H1 (cell line): ENCODE data around the gene MOCS1. TPM values are rescaled to one million over a fixed set of nuclear protein-coding genes. Genes with fewer than 3 reads are reported as not detected.

Experiments
- CTCF ChIA-PET: fragments of 300-600 bp; sonication (Branson Sonifier 250); formaldehyde crosslinking; loops from one replicate; lab custom pipeline; 2021; ENCODE audit not compliant: partially characterized antibody; lab: Charles Lee
- POLR2A ChIA-PET: fragments of 300-600 bp; sonication (Branson Sonifier 250); formaldehyde crosslinking; loops from one replicate; lab custom pipeline; 2021; ENCODE audit warnings: inconsistent platforms; ENCODE audit not compliant: partially characterized antibody; lab: Charles Lee
- DNase-seq, 2 experiments: peaks; one replicate each; pipeline versions ENCODE4 v3.0.0 to v3.0.0-alpha.2; 2010 to 2022; ENCODE audit warnings: low spot score in 2 of 2, low read depth in 1 of 2, mixed read lengths in 1 of 2
- FAIRE-seq: peaks from 2 replicates; lab custom pipeline; 2011; peaks lifted over from hg19 to GRCh38; lab: Jason Lieb, UNC
- H2AFZ ChIP-seq: 2 replicates; pipeline ENCODE4 v1.8.1; 2012; ENCODE audit warnings: low read length, inconsistent platforms
- H2AK5ac ChIP-seq: 2 replicates; pipeline ENCODE4 v1.6.1; 2013; ENCODE audit warnings: low read depth, low read length
- H2BK120ac ChIP-seq: replicated peaks from 2 replicates; pipeline ENCODE3; 2013; ENCODE audit warnings: low read depth, low read length, inconsistent platforms
- H2BK12ac ChIP-seq: 2 replicates; pipeline ENCODE4 v1.6.1; 2013; ENCODE audit warnings: low read depth, low read length
- H2BK15ac ChIP-seq: 2 replicates; pipeline ENCODE4 v1.6.1; 2013; ENCODE audit warnings: low read length
- H2BK20ac ChIP-seq: 2 replicates; pipeline ENCODE4 v1.6.1; 2013; ENCODE audit warnings: low read length
- H2BK5ac ChIP-seq: 2 replicates; pipeline ENCODE4 v1.6.1; 2013; ENCODE audit warnings: low read depth, low read length
- H3K14ac ChIP-seq: 2 replicates; pipeline ENCODE4 v1.6.1; 2013; ENCODE audit warnings: inconsistent platforms; ENCODE audit not compliant: insufficient read length
- H3K18ac ChIP-seq: 2 replicates; pipeline ENCODE4 v1.6.1; 2013; ENCODE audit warnings: low read length; ENCODE audit errors: extremely low read depth
- H3K23ac ChIP-seq: 2 replicates; pipeline ENCODE4 v1.6.1; 2013; ENCODE audit warnings: inconsistent platforms; ENCODE audit not compliant: insufficient read length
- H3K23me2 ChIP-seq: 2 replicates; pipeline ENCODE4 v1.6.1; 2013; ENCODE audit warnings: low read depth, low read length
- H3K27ac ChIP-seq: 2 replicates; pipeline ENCODE4 v1.6.1; 2011; ENCODE audit warnings: low read depth, low read length, inconsistent platforms
- H3K27me3 ChIP-seq, 4 experiments: replicated peaks in 1 of 4; 1 replicate in 1 of 4; 2 replicates in 3 of 4; pipeline versions ENCODE4 v1.6.1 to v1.8.1; 2011 to 2013; ENCODE audit warnings: low read length in 3 of 4, mild to moderate bottlenecking in 3 of 4, inconsistent platforms in 2 of 4, mixed read lengths in 2 of 4, moderate library complexity in 1 of 4; ENCODE audit not compliant: control insufficient read depth in 3 of 4, insufficient read depth in 3 of 4; ENCODE audit errors: extremely low read depth in 1 of 4
- H3K36me3 ChIP-seq, 4 experiments: 2 replicates each; pipeline versions ENCODE4 v1.6.1 to v1.8.1; 2011 to 2013; ENCODE audit warnings: mild to moderate bottlenecking in 4 of 4, low read length in 3 of 4, moderate library complexity in 2 of 4, control low read depth in 1 of 4, inconsistent platforms in 1 of 4; ENCODE audit not compliant: insufficient read depth in 4 of 4, control insufficient read depth in 2 of 4
- H3K4ac ChIP-seq: replicated peaks from 2 replicates; pipeline ENCODE3; 2013; ENCODE audit warnings: low read length, low read depth, mixed read lengths, inconsistent platforms; ENCODE audit not compliant: insufficient read length
- H3K4me1 ChIP-seq, 4 experiments: replicated peaks in 1 of 4; 1 replicate in 1 of 4; 2 replicates in 3 of 4; pipeline versions ENCODE4 v1.6.1 to v1.8.1; 2011 to 2013; ENCODE audit warnings: low read length in 3 of 4, inconsistent platforms in 2 of 4, mixed read lengths in 1 of 4; ENCODE audit not compliant: insufficient read depth in 4 of 4, control insufficient read depth in 3 of 4
- H3K4me2 ChIP-seq, 2 experiments: 2 replicates each; pipeline versions ENCODE4 v1.6.1 to v1.8.1; 2011 to 2013; ENCODE audit warnings: low read depth in 2 of 2, low read length in 2 of 2, control low read depth in 1 of 2, inconsistent platforms in 1 of 2, mild to moderate bottlenecking in 1 of 2; ENCODE audit not compliant: insufficient read depth in 1 of 2
- H3K4me3 ChIP-seq, 4 experiments: fragments of 200-600, 300-600 bp in 1 of 4; sonication (generic), shearing (Covaris generic), sonication (Bioruptor Twin) in 1 of 4; 2 replicates each; pipeline versions ENCODE4 v1.5.1 to v1.8.1; 2011 to 2016; ENCODE audit warnings: low read length in 4 of 4, low read depth in 3 of 4, control low read depth in 2 of 4, inconsistent platforms in 2 of 4, mild to moderate bottlenecking in 2 of 4, mixed read lengths in 1 of 4, moderate library complexity in 1 of 4; ENCODE audit not compliant: insufficient read depth in 2 of 4; ENCODE audit errors: extremely low read depth in 1 of 4
- H3K56ac ChIP-seq: replicated peaks from 2 replicates; pipeline ENCODE3; 2013; ENCODE audit warnings: low read depth, mild to moderate bottlenecking, mixed read lengths, low read length, inconsistent platforms; ENCODE audit not compliant: insufficient read length
- H3K79me1 ChIP-seq: 2 replicates; pipeline ENCODE4 v1.6.1; 2013; ENCODE audit warnings: low read depth, low read length, control low read depth
- H3K79me2 ChIP-seq, 2 experiments: 2 replicates each; pipeline versions ENCODE4 v1.6.1 to v1.8.1; 2012 to 2013; ENCODE audit warnings: low read length in 2 of 2, mild to moderate bottlenecking in 2 of 2, inconsistent platforms in 1 of 2; ENCODE audit not compliant: insufficient read depth in 2 of 2, control insufficient read depth in 1 of 2
- H3K9ac ChIP-seq, 4 experiments: replicated peaks in 1 of 4; 1 replicate in 1 of 4; 2 replicates in 3 of 4; pipeline versions ENCODE4 v1.6.1 to v1.8.1; 2011 to 2013; ENCODE audit warnings: low read depth in 3 of 4, low read length in 3 of 4, control low read depth in 2 of 4, mild to moderate bottlenecking in 2 of 4, moderate library complexity in 2 of 4, inconsistent platforms in 1 of 4; ENCODE audit errors: extremely low read depth in 1 of 4
- H3K9me3 ChIP-seq, 2 experiments: 2 replicates each; pipeline versions ENCODE4 v1.6.1 to v1.8.1; 2012 to 2013; ENCODE audit warnings: mild to moderate bottlenecking in 2 of 2, moderate library complexity in 2 of 2, control low read depth in 1 of 2, inconsistent platforms in 1 of 2, low read depth in 1 of 2, low read length in 1 of 2, mixed read lengths in 1 of 2; ENCODE audit not compliant: insufficient read depth in 2 of 2
- H4K20me1 ChIP-seq, 2 experiments: replicated peaks in 1 of 2; 2 replicates each; pipeline versions ENCODE3 to v1.8.1; 2011 to 2013; ENCODE audit warnings: inconsistent platforms in 2 of 2, low read length in 2 of 2, mild to moderate bottlenecking in 1 of 2; ENCODE audit not compliant: insufficient read depth in 2 of 2, control insufficient read depth in 1 of 2
- H4K5ac ChIP-seq: 2 replicates; pipeline ENCODE4 v1.6.1; 2013; ENCODE audit warnings: low read length, low read depth, mixed read lengths, inconsistent platforms; ENCODE audit not compliant: insufficient read length
- H4K8ac ChIP-seq: 2 replicates; pipeline ENCODE4 v1.8.0; 2013; ENCODE audit warnings: mild to moderate bottlenecking, moderate library complexity, low read length, inconsistent platforms; ENCODE audit not compliant: insufficient read depth; ENCODE audit errors: extremely low read depth
- H4K91ac ChIP-seq: replicated peaks from 2 replicates; pipeline ENCODE3; 2013; ENCODE audit warnings: low read length, mixed read lengths, inconsistent platforms; ENCODE audit not compliant: insufficient read length
- NANOG ChIP-seq: IDR thresholded peaks from 2 replicates; pipeline ENCODE4 v1.6.1; 2011; ENCODE audit warnings: low read length, low read depth, mild to moderate bottlenecking, inconsistent platforms; ENCODE audit not compliant: insufficient read depth, poor library complexity, severe bottlenecking
- POLR2A ChIP-seq, 2 experiments: IDR thresholded peaks; 1 replicate in 1 of 2; 2 replicates in 1 of 2; pipeline ENCODE4 v1.6.1; 2011; ENCODE audit warnings: low read depth in 2 of 2, low read length in 2 of 2, mild to moderate bottlenecking in 2 of 2; ENCODE audit errors: control extremely low read depth in 1 of 2
- WGBS, 2 experiments: shearing (Covaris generic) in 1 of 2; methylation state at CpG; one replicate each; pipeline versions ENCODE4 v1.1.6 to v1.1.7; 2013 to 2015; ENCODE audit warnings: low lambda C conversion rate in 2 of 2, mixed read lengths in 2 of 2, inconsistent platforms in 1 of 2, low coverage in 1 of 2, missing lambda C conversion rate in 1 of 2; ENCODE audit not compliant: insufficient replicate concordance in 2 of 2, insufficient coverage in 1 of 2, insufficient read length in 1 of 2; ENCODE audit errors: extremely low coverage in 1 of 2, missing lambda C conversion rate in 1 of 2; 5-methylcytosine and 5-hydroxymethylcytosine counted together
- polyA plus RNA-seq, 7 experiments: library from polyadenylated mRNA; depleted of rRNA in 3 of 7; stranded (reverse) in 5 of 7; unstranded in 2 of 7; fragments of >200 nt in 5 of 7; fragments of 200-250 nt in 2 of 7; gene quantifications; 1 replicate in 5 of 7; 2 replicates in 1 of 7; 4 replicates in 1 of 7; pipeline versions ENCODE4 v1.2.1 to v1.2.3, GENCODE V29; 2011 to 2013; ENCODE audit warnings: missing spikeins in 2 of 7, mixed read lengths in 2 of 7
- total RNA-seq: library from RNA; stranded (reverse); fragmentation: NEBNext Ultra II Directional; extraction: Animal tissue kit (Norgen Biotek cat#: 25700); gene quantifications from 2 replicates; pipeline ENCODE4 v1.2.1, GENCODE V29; 2021

Gene MOCS1
- total and polyA plus RNA-seq, 2 of the 8 experiments (the other 6 are each of a cell fraction or from before 2014, with no cell fraction given): 13.4 to 19.7 TPM

DNA sequence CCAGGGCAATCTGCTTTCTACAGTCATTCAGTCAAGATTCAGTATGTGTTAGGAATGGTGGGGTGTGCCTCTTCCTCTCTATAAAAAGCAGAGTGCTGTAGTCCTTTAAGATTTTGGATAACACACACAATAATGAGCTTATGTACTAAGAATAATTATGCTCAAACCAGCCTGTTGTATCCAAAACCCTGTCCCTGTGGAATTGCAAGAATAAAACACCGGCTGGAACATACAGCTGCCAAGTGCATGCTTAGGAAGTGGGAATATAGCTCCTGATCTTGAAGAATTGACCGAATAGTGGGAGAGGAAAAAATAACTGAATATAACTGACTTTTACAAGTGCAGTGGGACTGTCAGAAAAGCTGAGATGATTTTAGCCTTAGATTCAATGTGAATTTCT lies 979 bp upstream of the MOCS1 start:
- WGBS, 2 experiments: 91% methylated on average over 2 of the region's 2 CpGs; no CpG with 5 or more reads in 1 of the 2 experiments
- Histone ChIP-seq H2BK12ac (no peak overlapping the region), H3K79me1 (0 out of 2 replicates have a peak, but pooled peaks cover 3% of the 10 kb centered on the region), H3K9ac (no peak overlapping the region), H2AFZ (no peak overlapping the region), H2BK20ac (no peak overlapping the region), H3K4me2 (no peak overlapping the region; a peak in 1 of 4 replicates), H3K79me2 (no peaks in the 10 kb centered on the region; a peak in 1 of 4 replicates), H3K18ac (no peak overlapping the region), H2BK15ac (no peak overlapping the region), H2AK5ac (no peak overlapping the region), H3K23ac (no peak overlapping the region), H3K23me2 (peaks cover 5% of the 10 kb centered on the region; the same call in 1 of the 2 replicates), H3K4me1 (peaks cover 3 to 13% (median 9%) of the 10 kb centered on the region in 4 experiments; a peak in 6 of 7 replicates), H3K27me3 (no peaks in the 10 kb centered on the region; a peak in 1 of 7 replicates), H4K5ac (no peak overlapping the region), H2BK120ac (no peak overlapping the region), H3K27ac (no peak overlapping the region), H3K56ac (no peak overlapping the region), H4K20me1 (no peaks in the 10 kb centered on the region), H4K8ac (no peak overlapping the region), H2BK5ac (no peak overlapping the region), H3K4ac (no peak overlapping the region), H3K14ac (no peak overlapping the region), H4K91ac (no peak overlapping the region), H3K9me3 (no peaks in the 10 kb centered on the region), H3K36me3 (peaks cover 0 to 1% (median 0%) of the 10 kb centered on the region in 4 experiments; a peak in 2 of 8 replicates), H3K4me3 (no peak overlapping the region)
- no peak for TF ChIP-seq NANOG
- no peak for TF ChIP-seq POLR2A (IDR thresholded peaks at IDR 0.05; ENCODE audit: control extremely low read depth in 1 of 2, low read depth in 2 of 2, low read length in 2 of 2)
- FAIRE-seq: no peak
- no peak for DNase-seq
- CTCF ChIA-PET: interaction anchor here (0.6 to 0.8 kb wide), 6 partner anchors 11 to 1063 kb away, joined by 3 to 7 read pairs (median 4); no protein-coding TSS in a partner anchor
- POLR2A ChIA-PET: interaction anchor here (0.6 to 1.8 kb wide), 2 partner anchors 11 to 418 kb away, joined by 3 to 4 read pairs; no protein-coding TSS in a partner anchor
